ENCODE results near the gene MINDY2.
A peak's percentile ranks its signal among the peaks of the same experiment; 100 is the strongest.
"Not testable (repeated sequence)": the region's sequence is repeated elsewhere in the genome, so short reads cannot be mapped to it uniquely, and the experiment has no call there.

The MINDY2 gene

GRCh38 chr15:58830556-58830955, 59.5 kb downstream of the MINDY2 start:
- DNase-seq = no peak

- DNase-seq = not testable (repeated sequence)
These were observed 62.8 kb downstream of the MINDY2 start for GRCh38 chr15:58833681-58834426.

GRCh38 chr15:58839485-58839884, 68.4 kb downstream of the MINDY2 start:
- DNase-seq = no peak

- DNase-seq = no peak
These were observed 68.9 kb downstream of the MINDY2 start for GRCh38 chr15:58840048-58840447.

GRCh38 chr15:58842713-58843396, 71.8 kb downstream of the MINDY2 start:
- no peak for DNase-seq

- not testable (repeated sequence) for DNase-seq
These were observed 80.1 kb downstream of the MINDY2 start for GRCh38 chr15:58851205-58851604.

GRCh38 chr15:58852347-58852746, 81.2 kb downstream of the MINDY2 start:
- DNase-seq = no peak

GRCh38 chr15:58854593-58854992, 83.5 kb downstream of the MINDY2 start:
- DNase-seq = no peak

GRCh38 chr15:58856086-58856485, 85.0 kb downstream of the MINDY2 start:
- DNase-seq = no peak

- not testable (repeated sequence) for DNase-seq
These were observed 85.5 kb downstream of the MINDY2 start for GRCh38 chr15:58856621-58857020.

- no peak for DNase-seq
These were observed 91.2 kb downstream of the MINDY2 start for GRCh38 chr15:58862326-58862725.

- peak in 1 of 2 donors; percentile 5 for DNase-seq
These were observed 93.7 kb downstream of the MINDY2 start for GRCh38 chr15:58864602-58865424.

- DNase-seq = no peak
These were observed 94.4 kb downstream of the MINDY2 start for GRCh38 chr15:58865425-58865880.

- no peak for DNase-seq
These were observed 96.8 kb downstream of the MINDY2 start for GRCh38 chr15:58867926-58868325.

GRCh38 chr15:58870451-58870850, 99.3 kb downstream of the MINDY2 start:
- DNase-seq = peak; percentile 36 to 65

- DNase-seq = peak; percentile 46 to 49
These were observed 102.2 kb downstream of the MINDY2 start for GRCh38 chr15:58873267-58873666.

GRCh38 chr15:58875343-58875742, 104.2 kb downstream of the MINDY2 start:
- DNase-seq = peak in 1 of 2 donors; percentile 1

GRCh38 chr15:58876306-58877106, 105.4 kb downstream of the MINDY2 start:
- peak in 1 of 2 donors; percentile 1 for DNase-seq

GRCh38 chr15:58877999-58878825, 107.1 kb downstream of the MINDY2 start:
- no peak for DNase-seq

- DNase-seq = no peak
These were observed 109.2 kb downstream of the MINDY2 start for GRCh38 chr15:58880320-58880719.

GRCh38 chr15:58882243-58882642, 111.1 kb downstream of the MINDY2 start:
- DNase-seq = no peak

Measured in inflammatory macrophage (primary cell).